OCI-LY7 (cell line): ENCODE data around the gene CDC42BPA.

Experiments
- CTCF ChIP-seq: fragments of 200-600 bp; sonication (generic); conservative IDR thresholded peaks from 2 replicates; pipeline ENCODE4 v1.5.1; 2014; ENCODE audit warnings: mild to moderate bottlenecking, antibody characterized with exemption, low read length, moderate library complexity, mixed read lengths
- EZH2phosphoT487 ChIP-seq: fragments of 200-600 bp; sonication (generic); IDR thresholded peaks from 2 replicates; pipeline ENCODE4 v1.6.1; 2018; ENCODE audit warnings: low read depth, borderline replicate concordance, mild to moderate bottlenecking, mixed run types, antibody characterized with exemption, low read length, moderate library complexity, mixed read lengths

GRCh38 chr1:227070638-227071285, 247.5 kb downstream of the CDC42BPA start:
- TF ChIP-seq CTCF (no peak), EZH2phosphoT487 (no peak)
